Superior temporal gyrus (tissue), 1 donor: Measurements from ENCODE around the gene PCDH1.

ENCODE experiments used
- DNase-seq: peaks from one replicate; pipeline ENCODE4 v3.0.0-alpha.2; 2016; ENCODE audit errors: extremely low spot score

PCDH1 gene

DNA sequence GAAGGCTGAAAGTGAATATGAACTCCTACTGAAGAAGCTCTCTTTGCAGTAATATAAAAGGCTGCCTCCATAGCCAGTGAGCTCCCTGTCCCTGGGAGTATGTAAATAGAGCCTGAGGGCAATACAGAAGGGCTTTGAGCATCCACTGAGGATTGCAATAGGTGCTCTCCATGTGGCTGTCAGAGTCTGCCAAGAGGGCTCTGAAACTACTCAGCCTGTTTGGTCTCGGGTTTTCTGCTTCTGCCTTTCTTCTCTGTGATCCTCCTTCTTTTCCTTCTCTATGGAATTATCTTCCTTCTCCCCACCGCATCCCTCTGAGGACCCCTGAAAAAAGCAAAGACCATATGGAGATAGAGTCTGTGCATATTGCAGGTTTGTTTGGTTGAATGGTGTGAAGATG is 69.4 kb downstream of the PCDH1 start:
- no peak for DNase-seq

DNA sequence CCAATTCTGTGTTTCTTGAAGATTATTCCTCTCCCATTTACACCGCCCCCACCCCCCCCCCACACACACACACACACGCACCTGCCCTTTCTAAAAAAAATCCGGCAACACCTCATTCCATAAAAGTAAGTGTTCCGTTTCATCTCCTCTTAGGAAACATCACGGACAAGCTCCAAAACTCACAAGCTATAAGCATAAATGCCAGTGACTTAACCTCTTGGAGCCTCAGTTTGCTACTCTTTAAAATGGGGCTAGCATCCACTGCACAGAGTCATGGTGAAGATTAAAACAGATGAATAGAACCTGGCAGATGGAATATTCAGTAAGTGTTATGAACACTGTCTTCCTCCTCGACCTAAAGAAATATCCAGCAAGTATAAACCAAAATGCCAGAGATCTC is 70.5 kb downstream of the PCDH1 start:
- no peak for DNase-seq

DNA sequence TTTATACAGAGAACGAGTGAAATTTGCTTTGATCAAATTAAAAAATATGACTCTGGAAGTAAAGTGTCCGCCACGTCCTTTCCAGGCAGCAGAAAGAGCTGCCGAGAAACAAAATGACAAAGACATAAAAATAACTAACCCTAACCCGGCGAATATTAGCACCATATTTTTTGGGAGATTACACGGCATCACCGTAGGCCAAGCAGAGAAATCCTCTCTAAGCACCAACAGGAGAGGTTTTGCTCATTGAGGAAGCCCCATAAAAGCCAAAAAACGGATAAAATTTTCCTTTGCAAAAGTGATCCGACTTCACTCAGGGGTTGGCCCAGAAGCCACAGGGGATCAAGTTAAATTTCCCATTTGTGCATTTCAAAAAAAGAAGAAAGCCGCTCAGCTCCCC is 70.9 kb downstream of the PCDH1 start:
- no peak for DNase-seq

DNA sequence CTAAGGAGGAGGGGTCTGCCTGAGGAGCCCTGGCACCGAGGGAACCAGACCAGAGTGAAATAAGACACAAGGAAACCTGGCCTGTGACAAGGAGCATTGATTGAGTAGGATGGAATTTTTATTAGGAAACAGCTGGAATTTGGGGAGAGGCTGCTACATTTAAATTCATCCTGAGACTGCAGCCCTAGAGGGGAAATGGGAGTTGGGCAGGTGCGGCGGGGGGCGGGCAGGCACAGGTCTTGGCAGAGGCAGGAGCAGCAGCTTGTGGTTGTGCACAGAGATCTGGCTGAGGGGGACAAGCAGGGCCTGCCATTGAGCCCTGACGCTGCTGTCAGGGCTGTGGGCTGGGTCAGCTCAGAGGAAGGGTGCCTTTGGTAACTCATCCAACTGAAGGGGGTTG is 71.6 kb downstream of the PCDH1 start:
- no peak for DNase-seq

DNA sequence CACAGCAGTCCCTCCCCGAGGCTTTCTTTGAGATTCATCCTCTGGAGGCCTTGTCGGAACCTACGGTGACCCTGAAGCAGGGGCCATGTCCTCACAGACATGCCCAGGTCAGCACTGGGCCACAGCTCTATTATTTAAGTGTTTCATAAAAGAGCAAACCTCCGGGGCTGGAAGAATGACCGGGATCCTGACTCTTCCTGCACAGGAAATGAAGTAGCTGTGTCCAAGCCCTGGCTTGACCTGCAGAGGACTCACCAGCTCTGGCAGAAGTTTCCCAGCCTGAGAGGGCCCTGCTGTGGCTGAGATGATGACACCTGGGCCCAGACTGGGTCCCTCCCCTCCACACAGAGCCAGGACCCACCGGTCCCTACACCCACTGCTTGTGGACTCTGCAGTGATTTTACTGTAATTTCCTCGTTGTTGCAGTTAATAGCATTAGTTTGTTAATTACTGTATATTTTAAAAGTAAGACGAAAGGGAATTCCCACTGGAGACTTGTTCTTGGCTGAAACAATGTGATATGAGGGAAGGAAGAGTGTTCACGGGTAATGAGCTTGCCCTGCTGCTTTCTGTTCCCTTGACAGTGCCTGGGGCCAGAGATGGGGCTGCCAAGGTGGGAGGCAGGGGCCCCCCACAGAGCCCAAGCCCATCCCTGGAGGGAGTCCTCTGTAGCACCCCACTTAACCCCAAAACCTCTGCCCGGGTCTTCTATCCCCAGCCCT is 72.2 kb downstream of the PCDH1 start:
- DNase-seq, result no peak

DNA sequence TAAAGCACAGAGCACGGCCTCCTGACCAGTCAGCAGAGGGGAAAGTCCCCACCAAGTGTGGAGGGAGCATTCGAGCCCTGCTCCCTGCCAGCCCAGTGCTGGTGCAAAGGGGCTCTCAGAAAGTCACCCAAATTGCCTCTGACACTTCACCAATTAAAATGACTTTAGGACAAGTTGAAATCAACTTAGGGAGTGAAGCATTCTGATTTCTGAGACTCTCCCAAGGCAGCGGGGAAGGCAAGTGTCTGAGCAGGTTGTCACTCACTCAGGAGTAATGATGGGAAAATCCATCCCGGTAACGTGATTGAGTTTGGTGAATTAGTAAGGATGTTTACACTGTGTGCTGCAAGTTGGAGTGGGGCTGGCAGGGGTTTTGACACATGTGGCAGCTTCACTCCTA is 73.7 kb downstream of the PCDH1 start:
- no peak for DNase-seq
